Left renal cortex interstitium (tissue), 4 donors: Measurements from ENCODE around the gene C22orf31. TPM values are rescaled to one million over a fixed set of nuclear protein-coding genes. Genes with fewer than 3 reads are reported as not detected.

ENCODE experiments used
- DNase-seq, 4 donors: peaks; one replicate each; pipeline ENCODE4 v3.0.0-alpha.2; 2013; ENCODE audit warnings: low read depth in 4 of 4, low spot score in 2 of 4, missing footprints in 1 of 4
- polyA plus RNA-seq, 4 donors: library from polyadenylated mRNA; unstranded; fragments of 120-200 nt; gene quantifications; one replicate each; pipeline ENCODE4 v1.2.1, GENCODE V29; 2013; ENCODE audit not compliant: insufficient read length in 4 of 4

The C22orf31 gene
- polyA plus RNA-seq, 4 donors, result 1.2 to 1.5 (median 1.4) TPM

GRCh38 chr22:29082826-29083545, 21.4 kb upstream of the C22orf31 start:
- DNase-seq, result no peak

DNA sequence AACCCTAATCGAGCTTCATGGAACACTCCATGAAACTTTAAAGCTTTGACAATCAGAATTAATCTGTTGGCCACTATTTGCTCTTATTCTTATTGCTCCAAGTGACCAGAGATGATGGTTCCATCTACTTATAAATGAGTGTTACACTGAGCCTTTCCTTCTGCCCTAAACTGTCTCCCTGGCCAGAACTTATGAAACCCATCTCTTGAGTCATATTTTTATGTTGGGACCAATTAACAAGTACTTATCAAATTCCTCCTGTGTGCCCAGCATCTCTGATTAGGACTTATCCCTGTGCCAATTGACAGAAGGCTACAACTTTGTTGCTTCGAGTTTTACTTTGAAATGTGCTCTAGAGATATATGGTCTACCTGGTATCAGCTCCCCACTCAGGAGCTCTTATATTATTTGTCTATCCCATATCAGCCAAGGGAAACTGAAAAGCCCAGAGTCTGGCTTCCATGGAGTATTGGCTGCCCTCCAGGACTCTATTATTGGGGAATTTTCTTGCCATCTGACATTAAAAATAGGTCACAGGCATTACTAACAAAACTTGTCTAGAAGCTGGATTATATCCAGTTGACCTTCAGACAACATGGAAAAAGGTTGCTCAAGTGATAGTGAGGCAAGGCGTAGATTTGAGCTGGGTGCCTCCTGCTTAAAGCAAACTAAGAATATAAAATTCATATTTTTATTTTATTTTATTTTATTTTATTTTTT, 20.0 kb upstream of the C22orf31 start:
- DNase-seq, result no peak

- DNase-seq, result no peak
Measured at GRCh38 chr22:29080106-29080975, 18.7 kb upstream of the C22orf31 start.

GRCh38 chr22:29079218-29079901, 17.7 kb upstream of the C22orf31 start:
- DNase-seq, result no peak

DNA sequence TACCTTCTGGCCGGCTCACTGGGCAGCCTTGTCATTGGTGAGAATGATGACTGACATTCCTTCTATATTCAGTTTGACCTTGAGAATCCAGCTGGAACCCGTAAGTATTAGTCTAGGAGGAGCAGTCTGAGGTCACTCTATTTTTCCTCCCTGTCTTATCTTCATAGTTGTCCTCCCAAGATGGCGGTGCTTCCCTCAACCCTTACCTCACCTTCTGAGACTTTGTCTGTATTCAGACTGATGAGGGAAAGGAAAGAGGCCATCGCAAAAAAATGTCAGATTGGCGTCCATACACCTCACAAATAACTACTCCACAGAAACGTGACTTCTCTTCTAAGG, 17.2 kb upstream of the C22orf31 start:
- DNase-seq, result no peak

GRCh38 chr22:29078036-29078868, 16.6 kb upstream of the C22orf31 start:
- DNase-seq, result no peak

DNA sequence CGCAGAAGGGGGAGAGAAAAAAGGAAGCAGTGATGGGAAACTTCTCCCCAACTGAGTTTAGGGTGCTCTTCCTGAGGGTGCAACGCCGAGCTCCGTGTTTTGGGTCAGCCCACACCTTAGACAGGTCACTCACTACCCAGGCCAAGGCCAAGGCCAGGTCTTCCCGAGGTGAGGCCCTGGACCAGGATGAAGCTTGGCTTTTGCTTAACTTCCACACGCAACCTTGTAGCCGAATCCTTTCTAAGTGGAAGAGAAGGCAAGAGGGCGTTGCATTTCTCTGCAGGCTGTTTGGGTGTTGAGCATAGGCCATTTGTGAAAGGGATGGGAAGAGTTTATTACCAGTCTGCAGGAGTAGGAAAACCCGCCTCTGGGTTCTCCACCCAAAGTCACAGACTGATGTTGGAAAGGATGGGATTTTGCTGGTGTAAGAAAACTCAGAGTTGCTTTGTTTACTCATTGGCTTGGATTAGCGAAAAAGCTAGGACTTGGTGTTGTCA, 12.7 kb upstream of the C22orf31 start:
- no peak for DNase-seq

- DNase-seq, result no peak
Measured at GRCh38 chr22:29073618-29074275, 12.1 kb upstream of the C22orf31 start.

DNA sequence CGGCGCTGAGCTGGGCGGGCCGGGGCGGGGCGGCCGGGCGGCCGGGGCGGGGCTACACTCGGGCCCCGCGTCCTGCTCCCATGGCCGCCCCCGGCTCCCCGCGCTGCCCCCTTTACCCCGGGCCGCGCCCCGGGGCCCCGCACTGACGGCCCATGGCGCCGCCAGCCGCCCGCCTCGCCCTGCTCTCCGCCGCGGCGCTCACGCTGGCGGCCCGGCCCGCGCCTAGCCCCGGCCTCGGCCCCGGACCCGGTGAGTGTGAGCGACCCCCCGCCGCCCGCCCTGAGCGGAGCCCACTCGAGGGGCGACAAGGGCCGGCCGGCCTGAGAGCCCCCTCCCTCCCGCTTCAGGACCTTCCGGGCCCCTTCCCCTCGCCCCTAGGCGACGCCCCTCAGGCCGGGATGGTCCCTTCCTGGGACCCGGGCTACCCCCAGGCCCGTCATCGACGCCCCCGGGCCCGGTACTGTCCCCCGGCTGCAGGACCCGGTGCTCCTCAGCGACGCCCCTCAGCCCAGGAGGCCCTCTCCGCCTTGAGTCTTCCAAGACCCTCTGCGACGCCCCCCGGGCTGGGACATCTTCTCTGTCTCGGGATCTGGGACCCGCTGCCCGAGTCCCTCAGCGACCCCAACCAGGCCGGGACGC, 11.5 kb upstream of the C22orf31 start, which contains the start of gene KREMEN1:
TSS of gene KREMEN1 (plus strand) at position 57 of the 639 bp plus-strand sequence. CDS start at position 153, 96 bp downstream.
- DNase-seq, result no peak

GRCh38 chr22:29072193-29072978, 10.8 kb upstream of the C22orf31 start:
- DNase-seq, result peak in 2 of 4 donors; percentile 69 to 75

- DNase-seq, result no peak
Measured at GRCh38 chr22:29071261-29072045, 9.8 kb upstream of the C22orf31 start.

DNA sequence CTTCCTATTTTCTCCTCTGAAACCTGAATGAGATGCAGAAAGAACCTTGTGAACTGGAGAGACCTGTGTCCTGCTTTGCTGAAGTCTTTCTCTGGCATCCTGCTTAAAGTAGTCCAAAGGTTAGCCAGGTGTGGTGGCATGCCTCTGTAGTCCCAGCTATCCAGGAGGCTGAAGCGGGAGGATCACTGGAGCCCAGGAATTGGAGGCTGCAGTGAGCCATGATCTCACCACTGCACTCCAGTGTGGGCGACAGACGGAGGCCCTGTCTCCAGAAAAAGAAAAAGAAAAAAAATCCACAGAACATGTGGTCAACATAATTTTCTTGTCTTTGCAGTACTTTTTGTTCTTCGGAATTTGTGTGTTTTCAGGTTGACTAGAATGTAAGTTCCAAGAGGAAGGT, 8.9 kb upstream of the C22orf31 start:
- DNase-seq, result no peak

GRCh38 chr22:29069463-29069862, 7.8 kb upstream of the C22orf31 start:
- DNase-seq, result no peak

DNA sequence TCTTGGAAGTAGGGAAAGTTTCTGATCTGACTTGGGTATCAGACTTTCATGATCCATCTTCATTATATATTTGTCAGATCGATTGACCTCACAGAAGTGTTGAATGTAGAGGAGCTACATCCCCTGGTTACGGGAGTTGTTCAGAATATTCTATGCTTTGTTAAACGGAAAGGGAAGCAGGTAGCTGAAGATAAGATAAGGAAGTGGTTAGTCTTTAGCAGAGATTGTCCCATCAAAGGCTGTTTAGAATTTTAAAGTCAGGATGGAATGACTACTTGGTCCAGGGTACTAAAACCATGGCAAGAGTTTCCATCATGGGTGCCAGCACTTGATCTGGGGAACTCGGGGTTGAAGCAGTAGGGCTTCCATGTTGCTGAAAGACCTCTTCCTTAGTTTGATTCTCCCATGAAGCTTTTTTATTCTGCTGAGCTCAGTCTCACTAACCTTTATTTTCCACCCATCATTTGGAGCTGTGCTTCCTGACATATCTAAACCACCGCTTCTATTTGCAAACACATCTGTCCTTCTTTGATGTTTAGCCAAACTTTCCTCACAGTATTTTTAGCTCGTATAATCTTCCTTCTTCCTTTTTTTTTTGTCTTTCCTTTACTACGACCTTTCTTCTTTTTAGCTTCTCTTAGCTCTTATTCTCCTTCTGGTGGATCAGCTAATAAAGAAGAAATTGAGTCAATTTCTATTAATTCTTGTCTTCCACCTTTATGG, 4.0 kb upstream of the C22orf31 start:
- no peak for DNase-seq

DNA sequence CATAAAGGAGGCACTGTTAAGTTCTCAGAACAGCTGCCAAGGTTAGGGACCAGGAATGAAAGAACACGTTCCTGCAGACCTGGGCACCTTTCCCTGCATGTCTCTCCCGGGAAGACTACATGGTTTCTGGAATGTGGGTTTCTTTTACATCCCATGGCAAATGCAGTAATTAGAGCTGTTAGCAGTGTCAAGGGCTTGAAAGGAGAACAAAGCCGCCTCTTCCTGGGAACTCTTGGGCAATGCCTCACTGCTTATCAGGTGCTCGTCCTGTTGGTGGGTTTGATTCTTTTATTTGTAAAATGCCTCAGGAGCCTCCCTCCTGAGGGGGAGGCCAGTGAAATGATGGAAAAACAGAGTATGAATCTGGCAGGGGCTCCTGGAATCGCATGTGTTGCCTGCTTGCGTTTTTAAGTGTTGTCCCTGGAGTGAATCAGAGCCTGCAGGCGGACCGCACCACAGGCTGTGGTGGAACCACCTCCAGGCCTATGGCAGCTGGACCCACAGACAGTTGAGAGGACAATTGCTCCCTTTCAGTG, 723 bp upstream of the C22orf31 start:
- no peak for DNase-seq

- no peak for DNase-seq
Measured at GRCh38 chr22:29060931-29061330, 700 bp downstream of the C22orf31 start.
